Measurements from ENCODE around the gene TRPM6.

DNA sequence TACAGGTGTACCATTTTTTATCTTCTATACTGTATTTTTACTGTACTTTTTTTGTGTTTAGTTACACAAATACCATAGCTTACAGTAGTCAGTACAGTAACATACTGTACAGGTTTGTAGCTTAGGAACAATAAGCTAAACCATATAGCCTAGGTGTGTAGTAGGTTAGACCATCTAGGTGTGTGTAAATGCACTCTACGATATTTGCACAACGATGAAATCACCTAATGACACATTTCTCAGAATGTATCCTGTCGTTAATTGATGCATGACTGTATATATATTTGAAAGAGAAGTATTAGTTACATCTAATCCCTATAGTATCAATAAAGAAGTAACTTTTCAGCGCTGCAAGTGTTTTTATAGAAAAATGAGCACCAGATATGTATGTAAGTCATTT is 138.8 kb downstream of the TRPM6 start:
- TF ChIP-seq, protein P1, sequence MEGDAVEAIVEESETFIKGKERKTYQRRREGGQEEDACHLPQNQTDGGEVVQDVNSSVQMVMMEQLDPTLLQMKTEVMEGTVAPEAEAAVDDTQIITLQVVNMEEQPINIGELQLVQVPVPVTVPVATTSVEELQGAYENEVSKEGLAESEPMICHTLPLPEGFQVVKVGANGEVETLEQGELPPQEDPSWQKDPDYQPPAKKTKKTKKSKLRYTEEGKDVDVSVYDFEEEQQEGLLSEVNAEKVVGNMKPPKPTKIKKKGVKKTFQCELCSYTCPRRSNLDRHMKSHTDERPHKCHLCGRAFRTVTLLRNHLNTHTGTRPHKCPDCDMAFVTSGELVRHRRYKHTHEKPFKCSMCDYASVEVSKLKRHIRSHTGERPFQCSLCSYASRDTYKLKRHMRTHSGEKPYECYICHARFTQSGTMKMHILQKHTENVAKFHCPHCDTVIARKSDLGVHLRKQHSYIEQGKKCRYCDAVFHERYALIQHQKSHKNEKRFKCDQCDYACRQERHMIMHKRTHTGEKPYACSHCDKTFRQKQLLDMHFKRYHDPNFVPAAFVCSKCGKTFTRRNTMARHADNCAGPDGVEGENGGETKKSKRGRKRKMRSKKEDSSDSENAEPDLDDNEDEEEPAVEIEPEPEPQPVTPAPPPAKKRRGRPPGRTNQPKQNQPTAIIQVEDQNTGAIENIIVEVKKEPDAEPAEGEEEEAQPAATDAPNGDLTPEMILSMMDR (conservative IDR thresholded peaks at IDR 0.05 in 1 of 2, IDR thresholded peaks at IDR 0.05 in 1 of 2; ENCODE audit: extremely low read depth in 1 of 2, insufficient read depth in 1 of 2, low read depth in 1 of 2, low read length in 2 of 2) = no peak
- no peak for TF ChIP-seq EZH2 (IDR thresholded peaks at IDR 0.05; ENCODE audit: borderline replicate concordance, low read length)

All from mammary epithelial cell (primary cell).